HG03469 (cell line): Measurements from ENCODE around the gene PIGL.

ENCODE experiments used
- ATAC-seq: cut with Tn5 transposase; IDR thresholded peaks from one replicate; pipeline ENCODE4 v1.9.1; 2021; ENCODE audit warnings: mild to moderate bottlenecking, moderate library complexity, moderate number of reproducible peaks; ENCODE audit not compliant: unreplicated experiment

Gene PIGL

GRCh38 chr17:16348586-16348985 lies 131.6 kb downstream of the PIGL start:
- no peak for ATAC-seq

- ATAC-seq, result no peak
Observed at GRCh38 chr17:16349431-16349830, 132.4 kb downstream of the PIGL start.

- no peak for ATAC-seq
Observed at GRCh38 chr17:16351831-16352230, 134.8 kb downstream of the PIGL start.

- no peak for ATAC-seq
Observed at GRCh38 chr17:16352303-16352666, 135.3 kb downstream of the PIGL start.

- peak; percentile 16 for ATAC-seq
Observed at GRCh38 chr17:16352667-16353316, 135.8 kb downstream of the PIGL start.

- ATAC-seq, result peak; percentile 48
Observed at GRCh38 chr17:16353317-16354174, 136.5 kb downstream of the PIGL start, which contains the start of gene CENPV. Gene CENPV, minus strand, starts transcription at chr17:16353469. Its CDS starts 33 bp downstream, at chr17:16353436.

GRCh38 chr17:16354585-16354984 lies 137.6 kb downstream of the PIGL start:
- ATAC-seq, result no peak

- no peak for ATAC-seq
Observed at GRCh38 chr17:16358394-16358793, 141.4 kb downstream of the PIGL start.

- no peak for ATAC-seq
Observed at GRCh38 chr17:16361874-16362273, 144.9 kb downstream of the PIGL start.

- no peak for ATAC-seq
Observed at GRCh38 chr17:16363749-16364536, 146.9 kb downstream of the PIGL start.

- no peak for ATAC-seq
Observed at GRCh38 chr17:16364625-16365024, 147.6 kb downstream of the PIGL start.

- ATAC-seq, result no peak
Observed at GRCh38 chr17:16371742-16372141, 154.7 kb downstream of the PIGL start.

- ATAC-seq, result no peak
Observed at GRCh38 chr17:16374146-16374938, 157.3 kb downstream of the PIGL start.
